ENCODE results near the gene MAP2K5. TPM values are rescaled to one million over a fixed set of nuclear protein-coding genes. Genes with fewer than 3 reads are reported as not detected.

MAP2K5 gene
- polyA plus RNA-seq, 1 donor from 2014 or later, result 12.1 TPM

DNA sequence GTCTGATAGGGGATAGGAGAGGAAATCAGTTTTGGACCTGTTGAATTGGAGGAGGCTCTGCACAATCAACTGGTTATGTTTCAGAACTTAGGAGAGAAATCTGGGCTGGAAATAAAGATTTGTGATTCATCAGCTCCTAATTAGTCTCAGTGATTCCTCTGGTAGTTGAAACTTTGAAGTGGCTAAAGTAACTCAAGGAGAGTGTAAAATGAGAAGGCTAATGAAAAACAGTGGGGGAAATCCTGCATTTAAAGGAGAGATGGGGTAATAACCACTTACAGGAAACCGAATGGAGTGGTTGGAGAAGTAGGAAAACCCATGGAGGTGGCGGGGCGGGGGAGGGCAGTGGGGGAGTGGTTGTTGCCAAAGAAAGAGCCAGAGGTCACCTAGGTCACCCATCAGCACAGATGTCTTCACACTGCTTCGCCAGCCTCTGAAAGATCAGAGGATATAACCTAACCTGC lies 32.6 kb downstream of the MAP2K5 start:
- TF ChIP-seq MXI1 (conservative IDR thresholded peaks at IDR 0.05; ENCODE audit: poor library complexity, severe bottlenecking) (no peak), EZH2 (IDR thresholded peaks at IDR 0.05; ENCODE audit: borderline replicate concordance, insufficient read depth, low read length, poor library complexity, severe bottlenecking) (no peak), RAD21 (conservative IDR thresholded peaks at IDR 0.05) (no peak), EP300 (conservative IDR thresholded peaks at IDR 0.05; ENCODE audit: poor library complexity, severe bottlenecking) (no peak), TAF1 (IDR thresholded peaks at IDR 0.05; ENCODE audit: low read depth) (no peak), SMC3 (conservative IDR thresholded peaks at IDR 0.05; ENCODE audit: poor library complexity) (no peak), POLR2AphosphoS5 (IDR thresholded peaks at IDR 0.05) (no peak)
- TF ChIP-seq, protein P1, sequence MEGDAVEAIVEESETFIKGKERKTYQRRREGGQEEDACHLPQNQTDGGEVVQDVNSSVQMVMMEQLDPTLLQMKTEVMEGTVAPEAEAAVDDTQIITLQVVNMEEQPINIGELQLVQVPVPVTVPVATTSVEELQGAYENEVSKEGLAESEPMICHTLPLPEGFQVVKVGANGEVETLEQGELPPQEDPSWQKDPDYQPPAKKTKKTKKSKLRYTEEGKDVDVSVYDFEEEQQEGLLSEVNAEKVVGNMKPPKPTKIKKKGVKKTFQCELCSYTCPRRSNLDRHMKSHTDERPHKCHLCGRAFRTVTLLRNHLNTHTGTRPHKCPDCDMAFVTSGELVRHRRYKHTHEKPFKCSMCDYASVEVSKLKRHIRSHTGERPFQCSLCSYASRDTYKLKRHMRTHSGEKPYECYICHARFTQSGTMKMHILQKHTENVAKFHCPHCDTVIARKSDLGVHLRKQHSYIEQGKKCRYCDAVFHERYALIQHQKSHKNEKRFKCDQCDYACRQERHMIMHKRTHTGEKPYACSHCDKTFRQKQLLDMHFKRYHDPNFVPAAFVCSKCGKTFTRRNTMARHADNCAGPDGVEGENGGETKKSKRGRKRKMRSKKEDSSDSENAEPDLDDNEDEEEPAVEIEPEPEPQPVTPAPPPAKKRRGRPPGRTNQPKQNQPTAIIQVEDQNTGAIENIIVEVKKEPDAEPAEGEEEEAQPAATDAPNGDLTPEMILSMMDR (IDR thresholded peaks at IDR 0.05; ENCODE audit: poor library complexity, severe bottlenecking), result no peak
- TF ChIP-seq, protein P2, sequence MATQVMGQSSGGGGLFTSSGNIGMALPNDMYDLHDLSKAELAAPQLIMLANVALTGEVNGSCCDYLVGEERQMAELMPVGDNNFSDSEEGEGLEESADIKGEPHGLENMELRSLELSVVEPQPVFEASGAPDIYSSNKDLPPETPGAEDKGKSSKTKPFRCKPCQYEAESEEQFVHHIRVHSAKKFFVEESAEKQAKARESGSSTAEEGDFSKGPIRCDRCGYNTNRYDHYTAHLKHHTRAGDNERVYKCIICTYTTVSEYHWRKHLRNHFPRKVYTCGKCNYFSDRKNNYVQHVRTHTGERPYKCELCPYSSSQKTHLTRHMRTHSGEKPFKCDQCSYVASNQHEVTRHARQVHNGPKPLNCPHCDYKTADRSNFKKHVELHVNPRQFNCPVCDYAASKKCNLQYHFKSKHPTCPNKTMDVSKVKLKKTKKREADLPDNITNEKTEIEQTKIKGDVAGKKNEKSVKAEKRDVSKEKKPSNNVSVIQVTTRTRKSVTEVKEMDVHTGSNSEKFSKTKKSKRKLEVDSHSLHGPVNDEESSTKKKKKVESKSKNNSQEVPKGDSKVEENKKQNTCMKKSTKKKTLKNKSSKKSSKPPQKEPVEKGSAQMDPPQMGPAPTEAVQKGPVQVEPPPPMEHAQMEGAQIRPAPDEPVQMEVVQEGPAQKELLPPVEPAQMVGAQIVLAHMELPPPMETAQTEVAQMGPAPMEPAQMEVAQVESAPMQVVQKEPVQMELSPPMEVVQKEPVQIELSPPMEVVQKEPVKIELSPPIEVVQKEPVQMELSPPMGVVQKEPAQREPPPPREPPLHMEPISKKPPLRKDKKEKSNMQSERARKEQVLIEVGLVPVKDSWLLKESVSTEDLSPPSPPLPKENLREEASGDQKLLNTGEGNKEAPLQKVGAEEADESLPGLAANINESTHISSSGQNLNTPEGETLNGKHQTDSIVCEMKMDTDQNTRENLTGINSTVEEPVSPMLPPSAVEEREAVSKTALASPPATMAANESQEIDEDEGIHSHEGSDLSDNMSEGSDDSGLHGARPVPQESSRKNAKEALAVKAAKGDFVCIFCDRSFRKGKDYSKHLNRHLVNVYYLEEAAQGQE (IDR thresholded peaks at IDR 0.05; ENCODE audit: borderline replicate concordance), result no peak
- no peak overlapping the region for H3K4me3 ChIP-seq (ENCODE audit: low read length)
- no peaks in the 10 kb centered on the region for H4K20me1 ChIP-seq (ENCODE audit: insufficient read depth)
- no peaks in the 10 kb centered on the region for H3K79me2 ChIP-seq (replicated peaks; ENCODE audit: insufficient read depth, low read length)
- H3K9me2 ChIP-seq (ENCODE audit: insufficient read depth, low read length), result no peaks in the 10 kb centered on the region
- no peak overlapping the region for H3K9ac ChIP-seq (ENCODE audit: low read length)
- H3K27ac ChIP-seq (ENCODE audit: low read length), result no peak overlapping the region
- no peaks in the 10 kb centered on the region for H3K27me3 ChIP-seq (ENCODE audit: insufficient read depth, low read depth, low read length)
- no peaks in the 10 kb centered on the region for H3K36me3 ChIP-seq (ENCODE audit: insufficient read depth, low read length)
- no peaks in the 10 kb centered on the region for H3F3A ChIP-seq (ENCODE audit: insufficient read depth, low read length, poor library complexity, severe bottlenecking)
- no peaks in the 10 kb centered on the region for H3K9me3 ChIP-seq (ENCODE audit: low read length)
- H3K4me2 ChIP-seq (ENCODE audit: low read length), result no peak overlapping the region
- H2AFZ ChIP-seq (ENCODE audit: low read depth, low read length), result no peak overlapping the region

DNA sequence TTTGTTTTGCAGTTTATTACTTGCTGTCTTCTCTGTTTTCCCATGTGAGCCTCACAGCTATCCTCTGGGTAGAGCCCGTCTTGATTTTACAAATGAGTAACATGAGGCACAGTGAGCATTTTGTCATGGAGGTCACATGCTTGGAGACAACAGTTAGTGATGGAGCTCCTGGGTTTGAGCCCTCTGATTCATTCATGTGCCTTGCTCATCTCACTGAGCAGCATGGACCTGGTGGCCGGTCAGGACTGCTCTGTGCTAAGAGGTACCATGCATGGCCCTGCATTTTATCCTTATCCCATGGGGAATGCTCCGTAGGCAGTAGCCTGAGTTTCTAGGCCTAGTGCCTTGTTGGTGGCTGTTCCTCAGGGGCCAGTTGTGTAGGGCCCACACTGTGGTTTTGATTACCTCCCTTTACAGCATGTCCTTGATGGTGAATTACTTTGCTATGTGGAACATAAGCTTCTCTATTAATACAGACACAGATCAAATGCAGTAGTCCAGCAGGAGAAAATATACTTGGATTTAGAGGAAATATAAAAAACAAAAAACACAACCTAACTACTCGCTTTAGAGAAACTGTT lies 35.6 kb downstream of the MAP2K5 start:
- H3K4me3 ChIP-seq (ENCODE audit: low read length), result no peak overlapping the region
- H3K9ac ChIP-seq (ENCODE audit: low read length), result no peak overlapping the region
- no peaks in the 10 kb centered on the region for H3K9me2 ChIP-seq (ENCODE audit: insufficient read depth, low read length)
- no peak overlapping the region for H3K4me2 ChIP-seq (ENCODE audit: low read length)
- H4K20me1 ChIP-seq (ENCODE audit: insufficient read depth), result no peaks in the 10 kb centered on the region
- H3K27me3 ChIP-seq (ENCODE audit: insufficient read depth, low read depth, low read length), result no peaks in the 10 kb centered on the region
- H3K36me3 ChIP-seq (ENCODE audit: insufficient read depth, low read length), result no peaks in the 10 kb centered on the region
- H2AFZ ChIP-seq (ENCODE audit: low read depth, low read length), result no peak overlapping the region
- no peaks in the 10 kb centered on the region for H3K9me3 ChIP-seq (ENCODE audit: low read length)
- no peak overlapping the region for H3K27ac ChIP-seq (ENCODE audit: low read length)
- no peak for TF ChIP-seq TAF1 (IDR thresholded peaks at IDR 0.05; ENCODE audit: low read depth)
- H3K79me2 ChIP-seq (replicated peaks; ENCODE audit: insufficient read depth, low read length), result no peaks in the 10 kb centered on the region
- no peaks in the 10 kb centered on the region for H3F3A ChIP-seq (ENCODE audit: insufficient read depth, low read length, poor library complexity, severe bottlenecking)
